ENCODE measurements around the gene RAB1A. TPM values are rescaled to one million over a fixed set of nuclear protein-coding genes. Genes with fewer than 3 reads are reported as not detected.

Gene RAB1A
- total RNA-seq, 2 donors from 2014 or later: 66.8 to 72.3 TPM

DNA sequence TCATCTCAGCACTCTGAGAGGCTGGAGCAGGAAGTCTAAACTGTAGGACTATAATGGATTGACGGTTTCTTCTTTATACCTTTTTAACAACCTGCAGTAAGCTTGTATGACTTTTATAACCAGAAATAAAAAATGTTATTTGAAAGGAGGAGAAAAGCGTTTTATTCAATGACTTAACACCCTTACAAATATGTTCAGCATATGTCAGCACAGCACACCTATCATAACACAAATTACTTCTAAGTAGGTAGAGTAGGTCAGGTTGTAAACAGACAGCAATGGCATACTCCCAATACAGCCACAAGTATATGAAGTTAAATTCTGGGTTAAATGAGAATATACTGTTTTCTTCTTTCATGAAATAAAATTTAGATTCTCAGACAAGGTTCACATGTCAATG lies 16.1 kb downstream of the RAB1A start:
- no peak overlapping the region for H3K27ac Mint-ChIP-seq
- peaks cover 0 to 24% of the 10 kb centered on the region in 2 donors for H3K36me3 Mint-ChIP-seq
- H3K9me3 Mint-ChIP-seq: no peaks in the 10 kb centered on the region
- no peak for ATAC-seq
- DNase-seq (ENCODE audit: low spot score in 2 of 2): no peak

DNA sequence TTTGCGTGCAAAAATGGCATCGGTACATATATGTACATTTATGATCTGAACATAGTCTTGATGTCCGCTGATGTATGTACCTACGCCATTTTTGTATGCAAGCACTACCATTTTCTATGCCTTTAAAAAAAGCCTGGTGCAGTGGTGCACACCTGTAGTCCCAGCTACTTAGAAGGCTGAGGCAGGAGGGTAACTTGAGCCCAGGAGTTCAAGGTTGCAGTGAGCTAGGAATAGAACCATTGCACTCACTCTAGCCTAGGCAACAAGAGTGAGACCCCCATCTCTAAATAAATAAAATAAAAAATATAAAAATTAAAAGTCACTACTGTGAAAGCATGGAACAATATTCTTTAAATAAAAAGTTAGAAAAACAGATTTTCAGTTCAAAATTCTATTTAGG lies 16.7 kb downstream of the RAB1A start:
- ATAC-seq: no peak
- DNase-seq (ENCODE audit: low spot score in 2 of 2): no peak
- H3K9me3 Mint-ChIP-seq: no peaks in the 10 kb centered on the region
- H3K27ac Mint-ChIP-seq: no peak overlapping the region
- peaks cover 0 to 24% of the 10 kb centered on the region in 2 donors for H3K36me3 Mint-ChIP-seq

DNA sequence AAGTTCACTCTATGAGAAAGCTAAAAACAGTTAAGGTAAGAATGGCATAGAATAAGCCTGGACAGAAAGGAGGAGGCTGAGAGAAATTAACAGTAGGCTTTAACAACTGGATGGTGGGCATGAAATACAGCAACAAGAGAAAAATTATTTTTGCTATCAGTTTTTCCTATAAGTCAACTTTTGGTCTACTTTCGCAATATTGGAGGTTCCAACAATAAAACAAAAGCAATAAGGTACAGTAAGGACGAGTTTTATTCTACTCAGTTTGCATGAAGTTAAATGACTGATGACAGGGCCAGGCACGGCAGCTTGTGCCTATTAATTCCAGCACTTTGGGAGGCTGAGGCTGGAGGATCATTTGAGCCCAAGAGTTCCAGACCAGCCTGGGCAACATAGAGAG lies 17.3 kb downstream of the RAB1A start:
- DNase-seq (ENCODE audit: low spot score in 2 of 2) (no peak), ATAC-seq (no peak)
- peaks cover 0 to 24% of the 10 kb centered on the region in 2 donors for H3K36me3 Mint-ChIP-seq
- no peaks in the 10 kb centered on the region for H3K9me3 Mint-ChIP-seq
- H3K27ac Mint-ChIP-seq: no peak overlapping the region

DNA sequence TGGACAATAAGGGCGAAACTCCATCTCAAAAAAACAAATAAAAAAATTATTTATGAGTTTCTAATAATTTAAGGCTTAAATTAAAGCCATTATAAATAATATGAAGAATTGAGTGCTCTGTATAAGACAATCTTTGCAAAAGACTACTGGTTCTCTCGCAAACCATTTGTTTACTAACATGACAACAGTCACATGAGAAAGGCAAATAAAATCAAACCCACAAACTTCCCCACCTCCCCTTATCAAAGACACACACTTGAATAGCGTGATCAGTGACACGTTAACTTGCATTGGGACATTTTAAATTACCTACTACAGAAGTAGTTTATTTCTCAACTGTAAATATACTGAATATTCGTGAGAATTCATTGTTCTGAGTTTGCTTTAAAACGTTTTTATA lies 21.1 kb downstream of the RAB1A start:
- Mint-ChIP-seq H3K36me3 (peaks cover 0 to 19% of the 10 kb centered on the region in 2 donors), H3K27ac (no peak overlapping the region), H3K9me3 (no peaks in the 10 kb centered on the region)
- no peak for ATAC-seq
- no peak for DNase-seq (ENCODE audit: low spot score in 2 of 2)

DNA sequence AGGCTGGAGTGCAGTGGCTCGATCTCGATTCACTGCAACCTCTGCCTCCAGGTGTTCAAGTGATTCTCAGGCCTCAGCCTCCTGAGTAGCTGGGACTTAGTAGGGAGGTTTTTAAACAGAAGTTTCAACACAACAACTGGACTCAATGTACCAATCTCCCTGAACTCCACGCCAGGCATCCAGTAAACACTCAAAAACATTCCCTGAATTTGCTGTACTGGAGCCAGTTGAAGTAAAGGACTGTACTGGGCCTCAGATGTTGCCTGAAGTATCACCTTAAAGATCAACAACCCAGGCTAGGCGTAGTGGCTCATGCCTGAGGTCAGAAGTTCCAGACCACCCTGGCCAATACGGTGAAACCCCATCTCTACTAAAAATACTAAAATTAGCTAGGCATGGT lies 22.4 kb downstream of the RAB1A start:
- ATAC-seq: no peak
- H3K9me3 Mint-ChIP-seq: no peaks in the 10 kb centered on the region
- peak overlapping the region in 1 of 2 donors; percentile 44 for H3K27ac Mint-ChIP-seq
- H3K36me3 Mint-ChIP-seq: peaks cover 0 to 19% of the 10 kb centered on the region in 2 donors
- DNase-seq (ENCODE audit: low spot score in 2 of 2): no peak

DNA sequence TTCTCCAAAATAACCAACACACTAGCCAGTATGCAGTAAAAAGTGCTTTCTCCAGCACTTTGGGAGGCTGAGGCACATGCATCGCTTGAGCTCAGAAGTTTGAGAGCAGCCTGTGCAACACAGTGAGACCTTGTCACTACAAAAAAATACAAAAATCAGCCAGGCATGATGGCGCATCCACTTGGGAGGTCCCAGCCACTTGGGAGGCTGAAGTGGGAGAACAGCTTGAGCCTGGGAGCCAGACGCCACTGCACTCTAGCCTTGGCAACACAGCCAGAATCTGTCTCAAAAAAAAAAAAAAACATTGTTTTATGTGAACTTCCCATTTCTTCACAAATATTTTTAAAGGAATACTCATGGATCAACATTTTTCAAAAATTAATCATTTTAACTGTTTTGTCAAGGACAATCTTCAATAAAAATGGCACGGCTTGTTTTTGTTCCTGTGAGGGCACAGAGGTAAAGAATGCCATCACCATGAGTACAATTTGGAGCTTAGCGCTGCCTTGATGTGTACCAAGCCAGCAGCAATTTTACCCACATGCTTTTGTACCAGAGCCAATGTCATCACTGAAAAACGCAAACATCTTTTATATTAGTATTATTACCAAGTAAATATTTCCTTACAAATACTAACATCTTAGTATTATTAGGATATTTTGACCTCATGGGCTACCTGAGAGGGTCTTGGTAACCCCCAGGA lies 26.7 kb downstream of the RAB1A start:
- Mint-ChIP-seq H3K36me3 (no peaks in the 10 kb centered on the region), H3K9me3 (no peaks in the 10 kb centered on the region), H3K27ac (no peak overlapping the region)
- no peak for ATAC-seq
- DNase-seq (ENCODE audit: low spot score in 2 of 2): no peak

DNA sequence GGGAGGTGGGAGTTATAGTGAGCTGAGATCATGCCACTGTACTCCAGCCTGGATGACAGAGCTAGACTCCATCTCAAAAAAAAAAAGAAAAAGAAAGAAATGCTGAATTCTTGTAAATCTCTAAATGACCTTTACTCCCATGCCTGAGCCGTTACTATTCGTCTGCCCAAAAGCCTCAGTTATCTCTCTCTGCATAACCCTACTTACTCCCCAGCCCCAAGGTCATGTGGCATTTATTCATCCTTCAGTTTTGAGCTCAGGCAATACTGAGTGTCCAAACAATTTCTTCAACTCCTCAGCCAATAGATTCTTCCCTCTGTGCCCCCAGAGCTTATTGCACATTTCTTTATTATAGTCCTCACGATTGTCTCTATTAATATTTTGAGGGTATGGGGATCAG lies 28.8 kb downstream of the RAB1A start:
- no peak for DNase-seq (ENCODE audit: low spot score in 2 of 2)
- no peak for ATAC-seq
- no peaks in the 10 kb centered on the region for H3K9me3 Mint-ChIP-seq
- no peak overlapping the region for H3K27ac Mint-ChIP-seq
- peaks cover 0 to 12% of the 10 kb centered on the region in 2 donors for H3K36me3 Mint-ChIP-seq

DNA sequence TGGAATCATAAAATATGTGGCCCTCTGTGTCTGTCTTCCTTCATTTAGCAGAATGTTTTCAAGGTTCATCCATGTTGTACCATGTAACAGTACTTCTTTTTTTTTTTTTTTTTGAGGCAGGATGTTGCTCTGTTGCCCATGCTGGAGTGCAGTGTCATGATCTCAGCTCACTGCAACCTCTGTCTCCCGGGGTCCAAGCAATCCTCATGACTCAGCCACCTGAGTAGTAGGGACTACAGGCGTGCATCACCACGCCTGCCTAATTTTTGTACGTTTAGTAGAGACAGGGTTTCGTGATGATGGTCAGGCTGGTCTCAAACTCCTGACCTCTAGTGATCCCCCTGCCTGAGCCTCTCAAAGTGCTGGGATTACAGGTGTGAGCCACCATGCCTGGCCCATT lies 31.2 kb downstream of the RAB1A start:
- no peak for ATAC-seq
- DNase-seq (ENCODE audit: low spot score in 2 of 2): no peak

DNA sequence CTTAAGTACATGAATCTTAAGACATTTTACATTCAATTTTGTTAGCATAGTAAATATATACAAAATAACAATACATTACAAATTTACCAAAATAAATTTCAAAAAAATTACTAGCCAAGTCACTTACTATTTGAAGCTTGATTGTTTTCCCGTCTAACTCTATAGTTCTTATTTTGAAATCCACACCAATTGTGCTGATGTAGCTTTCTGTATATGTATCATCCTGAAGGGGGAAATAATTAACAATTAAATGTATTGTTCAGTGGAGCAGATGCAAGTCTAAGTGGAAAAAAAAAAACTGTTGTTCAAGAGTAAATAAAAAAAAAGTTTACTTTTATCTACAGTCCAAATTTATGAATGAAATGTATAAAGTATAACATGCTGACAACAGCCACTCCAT lies 32.1 kb downstream of the RAB1A start:
- Mint-ChIP-seq H3K9me3 (no peaks in the 10 kb centered on the region), H3K36me3 (peaks cover 0 to 19% of the 10 kb centered on the region in 2 donors), H3K27ac (no peak overlapping the region)
- DNase-seq (ENCODE audit: low spot score in 2 of 2): no peak
- ATAC-seq: no peak

More for the DNA sequence above, 31.2 kb downstream of the RAB1A start:
- Mint-ChIP-seq H3K9me3 (no peaks in the 10 kb centered on the region), H3K36me3 (peaks cover 0 to 14% of the 10 kb centered on the region in 2 donors), H3K27ac (peak overlapping the region in 1 of 2 donors; percentile 82)

DNA sequence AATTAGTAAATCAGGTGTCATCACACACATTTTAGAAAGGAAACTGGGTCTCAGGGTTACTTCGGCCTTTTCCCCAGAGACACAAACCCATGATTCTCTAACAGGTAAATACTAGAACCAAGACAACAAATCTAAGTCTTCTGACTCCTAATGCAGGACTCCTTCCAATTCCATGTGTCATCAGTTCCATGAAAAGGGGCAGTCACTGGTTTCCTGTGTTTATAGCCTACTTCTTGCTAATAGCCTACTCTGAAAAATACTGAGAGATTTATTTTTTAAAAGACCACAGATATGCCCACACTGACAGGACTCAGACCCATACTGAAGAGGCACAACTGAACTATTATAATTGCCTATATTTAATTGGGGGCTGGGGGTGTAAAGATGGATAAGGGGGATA lies 33.0 kb downstream of the RAB1A start:
- ATAC-seq (no peak), DNase-seq (ENCODE audit: low spot score in 2 of 2) (no peak)
- Mint-ChIP-seq H3K36me3 (peaks cover 0 to 22% of the 10 kb centered on the region in 2 donors), H3K9me3 (no peaks in the 10 kb centered on the region), H3K27ac (no peak overlapping the region)

DNA sequence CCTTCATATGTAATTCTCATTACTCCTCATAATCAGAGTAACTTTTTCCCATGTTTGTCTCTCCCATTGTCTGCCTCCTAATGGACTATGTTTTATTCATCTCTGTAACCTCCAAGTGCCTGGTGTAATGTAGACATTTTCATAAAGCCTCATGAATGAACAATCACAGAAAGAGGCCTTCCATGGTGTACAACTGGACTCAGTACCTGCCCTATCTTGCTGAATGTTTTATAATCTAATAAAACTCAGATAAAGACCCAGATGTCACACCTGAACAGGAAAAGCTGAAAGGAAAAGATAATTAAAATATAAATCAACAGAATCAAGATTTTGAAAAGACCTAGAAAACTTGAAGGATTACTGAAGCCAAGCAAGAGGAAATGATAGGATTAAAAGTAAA lies 36.7 kb downstream of the RAB1A start:
- Mint-ChIP-seq H3K27ac (peak overlapping the region in 1 of 2 donors; percentile 61), H3K36me3 (peaks cover 0 to 22% of the 10 kb centered on the region in 2 donors), H3K9me3 (no peaks in the 10 kb centered on the region)
- no peak for ATAC-seq
- no peak for DNase-seq (ENCODE audit: low spot score in 2 of 2)

DNA sequence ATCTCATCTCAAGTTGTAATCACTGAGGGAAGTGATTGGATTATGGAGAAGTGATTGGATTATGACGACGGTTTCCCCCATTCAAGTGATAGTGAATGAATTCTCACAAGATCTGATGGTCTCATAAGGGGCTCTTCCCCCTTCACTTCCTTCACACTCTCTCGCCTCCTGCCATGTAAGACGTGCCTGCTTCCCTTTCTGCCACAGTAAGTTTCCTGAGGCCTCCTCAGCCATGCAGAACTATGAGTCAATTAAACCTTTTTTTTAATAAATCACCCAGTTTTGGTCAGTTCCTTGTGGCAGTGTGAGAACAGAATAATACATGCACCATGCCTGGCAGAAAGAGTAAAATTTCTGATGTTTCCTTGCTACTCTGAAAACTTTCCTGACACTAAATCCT lies 37.1 kb downstream of the RAB1A start:
- H3K27ac Mint-ChIP-seq: peak overlapping the region in 1 of 2 donors; percentile 31
- H3K9me3 Mint-ChIP-seq: no peaks in the 10 kb centered on the region

DNA sequence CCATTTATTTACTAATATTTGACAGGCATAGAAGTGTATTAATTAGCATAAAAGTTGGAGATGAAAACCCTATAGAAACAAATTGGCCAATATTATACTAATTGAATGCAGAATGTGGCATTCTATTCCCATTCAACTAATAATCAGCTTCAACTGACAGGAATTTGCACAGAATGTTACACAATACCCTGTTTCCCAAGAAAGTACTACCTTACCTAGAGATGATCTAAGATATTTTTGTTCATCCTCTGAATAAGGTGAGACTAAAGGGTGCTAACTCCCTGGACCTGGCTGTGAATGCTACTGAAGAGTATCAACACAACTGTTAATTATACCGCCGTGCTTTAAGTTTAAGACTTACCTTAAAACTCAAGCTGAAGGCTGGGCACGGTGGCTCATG lies 44.8 kb downstream of the RAB1A start:
- Mint-ChIP-seq H3K36me3 (peaks cover 6 to 34% of the 10 kb centered on the region in 2 donors), H3K9me3 (no peaks in the 10 kb centered on the region), H3K27ac (no peak overlapping the region)
- ATAC-seq (no peak), DNase-seq (ENCODE audit: low spot score in 2 of 2) (no peak)

More for the DNA sequence above, 37.1 kb downstream of the RAB1A start:
- H3K36me3 Mint-ChIP-seq: peaks cover 0 to 22% of the 10 kb centered on the region in 2 donors
- DNase-seq (ENCODE audit: low spot score in 2 of 2) (no peak), ATAC-seq (no peak)

DNA sequence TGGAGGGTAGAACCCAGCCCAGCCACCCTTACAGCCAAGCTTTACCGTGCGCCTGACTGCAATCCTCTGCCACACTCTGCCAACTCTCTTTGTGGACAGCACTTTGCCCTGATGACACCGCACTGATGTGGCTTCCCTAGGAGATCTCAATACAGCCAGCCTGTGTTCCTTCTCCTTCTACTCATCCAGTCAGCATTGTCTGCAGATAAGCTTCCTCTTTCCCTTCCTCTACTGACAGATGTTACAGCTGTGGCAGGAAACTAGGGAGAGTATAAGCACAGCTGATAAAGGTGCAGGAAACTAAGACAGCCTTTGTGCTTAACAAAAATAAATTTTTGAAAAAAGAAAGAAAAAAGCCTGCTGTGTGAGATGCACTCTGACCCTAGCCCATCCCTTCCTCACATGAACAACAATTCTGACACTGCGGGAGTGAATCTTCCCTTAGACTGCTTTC lies 48.6 kb downstream of the RAB1A start:
- H3K36me3 Mint-ChIP-seq: peaks cover 6 to 32% of the 10 kb centered on the region in 2 donors
- no peaks in the 10 kb centered on the region for H3K9me3 Mint-ChIP-seq
- DNase-seq (ENCODE audit: low spot score in 2 of 2): no peak
- H3K27ac Mint-ChIP-seq: peak overlapping the region; percentile 1 to 68
- no peak for ATAC-seq

DNA sequence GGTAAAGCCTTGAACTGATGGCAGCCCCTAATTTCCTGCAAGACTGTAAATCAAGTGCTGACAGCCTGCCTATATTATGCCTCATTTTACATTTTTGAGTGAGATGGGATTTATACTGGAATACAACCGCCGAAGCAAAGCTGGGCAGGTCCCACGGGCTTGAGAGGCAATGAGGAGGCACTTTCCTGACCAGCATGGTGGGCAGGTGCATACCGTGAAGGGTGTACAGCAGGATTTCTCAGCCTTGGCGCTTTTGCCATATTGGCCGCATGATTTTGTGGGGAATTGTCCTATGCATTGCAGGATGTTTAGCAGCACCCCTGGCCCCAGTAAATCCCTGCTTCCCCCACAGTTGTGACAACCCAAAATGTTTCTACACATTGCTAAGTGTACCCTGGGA lies 50.9 kb downstream of the RAB1A start:
- H3K9me3 Mint-ChIP-seq: no peaks in the 10 kb centered on the region
- ATAC-seq: no peak
- H3K27ac Mint-ChIP-seq: peak overlapping the region in 1 of 2 donors; percentile 15
- peaks cover 6 to 21% of the 10 kb centered on the region in 2 donors for H3K36me3 Mint-ChIP-seq
- DNase-seq (ENCODE audit: low spot score in 2 of 2): no peak

DNA sequence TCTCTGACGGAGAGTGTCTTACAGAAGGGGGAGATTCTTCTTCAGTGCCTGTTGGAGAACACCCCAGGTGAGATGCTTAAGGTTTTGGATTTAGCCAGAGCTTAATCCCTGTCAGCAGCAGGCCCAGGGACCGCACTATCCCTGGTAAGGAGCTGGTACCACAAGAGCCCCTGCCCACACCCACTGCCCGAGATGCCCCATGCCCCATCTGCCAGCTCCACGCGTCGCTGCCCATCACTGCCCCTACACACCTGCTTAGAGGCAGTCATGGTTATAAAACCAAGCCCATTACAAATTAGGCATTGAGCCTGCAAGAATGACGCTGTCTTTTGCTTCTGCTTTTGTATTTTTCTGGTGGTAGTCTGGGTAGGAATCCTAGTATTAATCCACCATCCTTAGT lies 52.0 kb downstream of the RAB1A start:
- no peak for DNase-seq (ENCODE audit: low spot score in 2 of 2)
- peaks cover under 1 to 11% of the 10 kb centered on the region in 2 donors for H3K36me3 Mint-ChIP-seq
- no peak for ATAC-seq

DNA sequence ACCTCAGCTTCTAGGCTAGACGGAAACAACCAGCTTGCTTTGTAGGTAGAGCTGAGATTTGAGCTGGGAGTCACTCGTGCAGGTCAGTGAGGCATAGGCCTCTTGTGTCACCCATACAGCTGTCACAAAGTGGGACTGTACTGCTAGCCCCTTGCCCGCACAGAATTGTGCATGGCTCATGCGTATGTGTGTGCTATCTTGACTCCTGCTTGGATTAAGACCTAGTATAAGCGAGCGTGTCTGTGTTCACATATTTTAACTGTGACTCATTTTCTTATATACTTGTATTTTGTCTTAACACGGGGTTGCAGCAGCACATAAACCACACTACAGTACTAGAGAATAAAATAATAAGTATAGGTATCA lies 53.6 kb downstream of the RAB1A start:
- no peak for ATAC-seq
- Mint-ChIP-seq H3K27ac (no peak overlapping the region), H3K9me3 (no peaks in the 10 kb centered on the region), H3K36me3 (no peaks in the 10 kb centered on the region)
- DNase-seq (ENCODE audit: low spot score in 2 of 2): no peak

More for the DNA sequence above, 52.0 kb downstream of the RAB1A start:
- Mint-ChIP-seq H3K27ac (peak overlapping the region; percentile 15), H3K9me3 (no peaks in the 10 kb centered on the region)

DNA sequence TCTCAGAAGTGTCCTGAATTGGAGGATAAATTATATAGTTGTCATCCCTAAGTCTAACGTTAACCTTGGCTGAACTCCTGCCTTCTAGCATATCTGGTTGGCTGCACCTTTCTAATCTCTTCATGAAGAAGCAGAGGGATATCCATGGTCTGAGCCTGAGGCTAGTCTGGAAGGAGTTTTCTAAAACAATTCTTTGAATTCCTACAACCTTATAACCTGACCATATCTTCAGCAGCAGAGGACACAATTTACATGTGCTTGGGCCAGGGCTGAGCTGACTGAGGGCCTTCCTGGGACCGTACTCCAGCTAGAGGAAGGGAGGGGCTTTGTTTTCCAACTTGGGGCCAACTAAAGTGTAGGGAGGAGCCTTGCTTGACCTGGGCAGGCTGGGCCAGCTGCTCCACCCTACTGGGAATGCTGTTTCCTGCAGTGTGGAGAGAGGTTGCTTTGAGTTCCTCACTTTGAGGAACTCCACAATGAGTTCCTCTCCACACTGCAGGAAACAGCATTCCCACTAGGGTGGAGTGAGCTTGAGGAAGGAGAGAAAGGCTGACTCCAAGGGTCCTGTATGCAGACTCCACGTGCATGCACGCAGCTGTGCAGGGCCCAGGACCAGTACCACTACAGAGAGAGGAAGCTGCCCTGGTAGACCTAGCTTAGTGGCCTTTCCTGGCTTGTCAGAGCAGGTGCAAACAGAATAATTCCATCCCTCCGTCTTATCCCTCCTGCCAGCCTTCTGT lies 54.1 kb downstream of the RAB1A start:
- no peak overlapping the region for H3K27ac Mint-ChIP-seq
- ATAC-seq: no peak

More for the DNA sequence above, 54.1 kb downstream of the RAB1A start:
- Mint-ChIP-seq H3K9me3 (no peaks in the 10 kb centered on the region), H3K36me3 (no peaks in the 10 kb centered on the region)
- DNase-seq (ENCODE audit: low spot score in 2 of 2): no peak

All from activated naive CD4-positive, alpha-beta T cell treated with anti-CD3 and anti-CD28 coated beads, Interleukin-2, amount 50 U/mL, for 72 hours (primary cell).